OCI-LY1 (cell line): ENCODE data around the gene SAMD8.

Experiments used
- H2AFZ ChIP-seq: fragments of 200-600 bp; sonication (generic), shearing (Covaris generic); 2 replicates; pipeline ENCODE4 v1.6.0; 2014; ENCODE audit warnings: antibody characterized with exemption, mild to moderate bottlenecking, low read length
- H3F3A ChIP-seq: fragments of 200-600 bp; sonication (generic), shearing (Covaris generic); 2 replicates; pipeline ENCODE4 v1.6.0; 2014; ENCODE audit warnings: mild to moderate bottlenecking, antibody characterized with exemption, low read length, moderate library complexity; ENCODE audit not compliant: insufficient read depth
- H3K27ac ChIP-seq: fragments of 200-600 bp; sonication (generic); 2 replicates; pipeline ENCODE4 v1.5.1; 2014; ENCODE audit warnings: low read length, mixed run types, mild to moderate bottlenecking, low read depth; ENCODE audit not compliant: poor library complexity, severe bottlenecking
- H3K27me3 ChIP-seq: fragments of 200-600 bp; sonication (generic); 2 replicates; pipeline ENCODE4 v1.6.0; 2014; ENCODE audit warnings: antibody characterized with exemption, mild to moderate bottlenecking, low read length, moderate library complexity; ENCODE audit not compliant: insufficient read depth
- H3K36me3 ChIP-seq: fragments of 200-600 bp; sonication (generic); 2 replicates; pipeline ENCODE4 v1.6.1; 2014; ENCODE audit warnings: mild to moderate bottlenecking, antibody characterized with exemption, low read length, moderate library complexity, mixed read lengths; ENCODE audit not compliant: insufficient read depth
- H3K4me1 ChIP-seq: fragments of 200-600 bp; sonication (generic); 2 replicates; pipeline ENCODE4 v1.5.1; 2014; ENCODE audit warnings: mild to moderate bottlenecking, low read length, moderate library complexity; ENCODE audit not compliant: insufficient read depth, severe bottlenecking
- H3K4me2 ChIP-seq: fragments of 200-600 bp; sonication (generic), shearing (Covaris generic); 2 replicates; pipeline ENCODE4 v1.6.1; 2014; ENCODE audit warnings: low read length
- H3K4me3 ChIP-seq: fragments of 200-600 bp; sonication (generic); 2 replicates; pipeline ENCODE4 v1.5.1; 2014; ENCODE audit warnings: low read length, low read depth, mild to moderate bottlenecking, mixed read lengths; ENCODE audit not compliant: poor library complexity, severe bottlenecking
- H3K79me2 ChIP-seq: fragments of 200-600 bp; shearing (Covaris generic); 2 replicates; pipeline ENCODE4 v1.6.1; 2016; ENCODE audit warnings: mixed run types, low read length, mixed read lengths; ENCODE audit not compliant: insufficient read depth
- H3K9ac ChIP-seq: fragments of 200-600 bp; sonication (generic), shearing (Covaris generic); 2 replicates; pipeline ENCODE4 v1.6.1; 2014; ENCODE audit warnings: mild to moderate bottlenecking, low read length, mixed read lengths
- H3K9me2 ChIP-seq: fragments of 200-600 bp; sonication (generic), shearing (Covaris generic); 2 replicates; pipeline ENCODE4 v1.6.1; 2014; ENCODE audit warnings: low read depth, mild to moderate bottlenecking, low read length, mixed read lengths
- H3K9me3 ChIP-seq: fragments of 200-600 bp; shearing (Covaris generic); 2 replicates; pipeline ENCODE4 v1.6.1; 2014; ENCODE audit warnings: low read length, mixed read lengths
- H4K20me1 ChIP-seq: fragments of 200-600 bp; sonication (generic), shearing (Covaris generic); 2 replicates; pipeline ENCODE4 v1.6.0; 2016; ENCODE audit warnings: mild to moderate bottlenecking, low read length; ENCODE audit not compliant: insufficient read depth
- CTCF ChIP-seq: fragments of 200-600 bp; sonication (generic), shearing (Covaris generic); IDR thresholded peaks from 2 replicates; pipeline ENCODE4 v1.5.1; 2017; ENCODE audit warnings: mild to moderate bottlenecking, antibody characterized with exemption, low read length, moderate library complexity, mixed read lengths
- EZH2 ChIP-seq: fragments of 200-600 bp; sonication (generic), shearing (Covaris generic); IDR thresholded peaks from 2 replicates; pipeline ENCODE4 v1.8.0; 2017; ENCODE audit warnings: borderline replicate concordance, mixed run types, mild to moderate bottlenecking, antibody characterized with exemption, low read length, moderate library complexity, mixed read lengths

SAMD8 gene

GRCh38 chr10:75145590-75145989 lies 34.1 kb downstream of the SAMD8 start:
- Histone ChIP-seq H3F3A (no peaks in the 10 kb centered on the region), H3K9me3 (no peaks in the 10 kb centered on the region), H3K4me1 (peaks cover 11% of the 10 kb centered on the region), H3K27ac (no peak overlapping the region), H3K4me3 (no peak overlapping the region), H4K20me1 (no peaks in the 10 kb centered on the region), H3K27me3 (no peaks in the 10 kb centered on the region), H3K4me2 (no peak overlapping the region), H3K9me2 (no peaks in the 10 kb centered on the region), H3K79me2 (peaks cover 54% of the 10 kb centered on the region), H2AFZ (no peak overlapping the region), H3K36me3 (peaks cover 5% of the 10 kb centered on the region), H3K9ac (no peak overlapping the region)
- no peak for TF ChIP-seq CTCF
- TF ChIP-seq EZH2: no peak

- Histone ChIP-seq H3F3A (no peaks in the 10 kb centered on the region), H3K27me3 (no peaks in the 10 kb centered on the region), H3K4me1 (peaks cover 11% of the 10 kb centered on the region), H4K20me1 (no peaks in the 10 kb centered on the region), H3K9me2 (no peaks in the 10 kb centered on the region), H2AFZ (no peak overlapping the region), H3K36me3 (peaks cover 14% of the 10 kb centered on the region), H3K79me2 (peaks cover 46% of the 10 kb centered on the region), H3K27ac (no peak overlapping the region), H3K4me3 (no peak overlapping the region), H3K9me3 (no peaks in the 10 kb centered on the region), H3K4me2 (no peak overlapping the region), H3K9ac (no peak overlapping the region)
- TF ChIP-seq CTCF: no peak
- TF ChIP-seq EZH2: no peak
Observed at GRCh38 chr10:75146780-75147179, 35.3 kb downstream of the SAMD8 start.

GRCh38 chr10:75150656-75151055 lies 39.2 kb downstream of the SAMD8 start:
- Histone ChIP-seq H3K27me3 (no peaks in the 10 kb centered on the region), H3K4me2 (no peak overlapping the region), H3K36me3 (peaks cover 38% of the 10 kb centered on the region), H2AFZ (no peak overlapping the region), H3K27ac (no peak overlapping the region), H3F3A (no peaks in the 10 kb centered on the region), H3K4me3 (no peak overlapping the region), H3K9ac (no peak overlapping the region), H3K9me2 (no peaks in the 10 kb centered on the region), H3K9me3 (no peaks in the 10 kb centered on the region), H4K20me1 (no peaks in the 10 kb centered on the region), H3K4me1 (no peaks in the 10 kb centered on the region), H3K79me2 (peaks cover 33% of the 10 kb centered on the region)
- TF ChIP-seq CTCF (no peak), EZH2 (no peak)
